ENCODE data around the gene XRCC3. TPM values are rescaled to one million over a fixed set of nuclear protein-coding genes. Genes with fewer than 3 reads are reported as not detected.

Gene XRCC3
- total RNA-seq, 1 experiment from 2014 or later: 36.8 TPM

DNA sequence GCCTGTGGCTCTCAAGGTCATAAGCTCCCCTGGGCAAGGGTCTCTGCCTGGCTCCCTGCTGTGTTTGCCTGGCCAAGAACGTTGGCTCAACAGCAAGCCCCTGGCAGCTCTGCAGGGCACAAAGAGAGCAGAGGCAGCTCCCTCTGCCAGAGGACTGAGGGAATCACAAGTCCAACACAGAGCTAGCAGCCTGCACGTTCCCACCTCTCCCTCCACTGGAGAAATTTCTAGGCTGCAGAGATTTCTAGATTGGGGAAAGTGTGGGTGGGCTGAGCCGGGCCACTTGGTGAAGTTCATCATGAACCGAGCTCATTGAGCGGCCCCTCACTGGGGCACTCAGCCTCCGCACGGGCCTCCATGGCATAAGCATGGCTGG is 20.2 kb upstream of the XRCC3 start:
- CTCF ChIA-PET: interaction anchor here (1.0 kb wide), 2 partner anchors 165 to 359 kb away, joined by 3 read pairs; no protein-coding TSS in a partner anchor
- DNase-seq (ENCODE audit: low read depth, low spot score): no peak
- intact Hi-C loops (cut with micrococcal nuclease; ENCODE audit: unreplicated experiment) (no loop called here), in situ Hi-C loops (cut with HindIII; ENCODE audit: low pct_unique_long_range_greater_than_20kb, low sequenced_read_pairs) (no loop called here)
- no peaks in the 10 kb centered on the region for H3K4me1 ChIP-seq (ENCODE audit: control insufficient read depth, insufficient read depth, low read length)
- no peaks in the 10 kb centered on the region for H3K27me3 ChIP-seq (ENCODE audit: control insufficient read depth, insufficient read depth, low read length)
- H3K4me3 ChIP-seq (ENCODE audit: low read depth in 2 of 2, low read length in 2 of 2): no peak overlapping the region
- no peaks in the 10 kb centered on the region; the same call in 1 of the 2 replicates for H3K36me3 ChIP-seq (ENCODE audit: control insufficient read depth, insufficient read depth, low read length)
- no peaks in the 10 kb centered on the region for H3K9me3 ChIP-seq (ENCODE audit: control insufficient read depth, insufficient read depth, low read depth, low read length)
- BruUV-seq (replicated peaks): no TSS peak
- POLR2A ChIA-PET: no interaction called here
- TF ChIP-seq, protein P1, sequence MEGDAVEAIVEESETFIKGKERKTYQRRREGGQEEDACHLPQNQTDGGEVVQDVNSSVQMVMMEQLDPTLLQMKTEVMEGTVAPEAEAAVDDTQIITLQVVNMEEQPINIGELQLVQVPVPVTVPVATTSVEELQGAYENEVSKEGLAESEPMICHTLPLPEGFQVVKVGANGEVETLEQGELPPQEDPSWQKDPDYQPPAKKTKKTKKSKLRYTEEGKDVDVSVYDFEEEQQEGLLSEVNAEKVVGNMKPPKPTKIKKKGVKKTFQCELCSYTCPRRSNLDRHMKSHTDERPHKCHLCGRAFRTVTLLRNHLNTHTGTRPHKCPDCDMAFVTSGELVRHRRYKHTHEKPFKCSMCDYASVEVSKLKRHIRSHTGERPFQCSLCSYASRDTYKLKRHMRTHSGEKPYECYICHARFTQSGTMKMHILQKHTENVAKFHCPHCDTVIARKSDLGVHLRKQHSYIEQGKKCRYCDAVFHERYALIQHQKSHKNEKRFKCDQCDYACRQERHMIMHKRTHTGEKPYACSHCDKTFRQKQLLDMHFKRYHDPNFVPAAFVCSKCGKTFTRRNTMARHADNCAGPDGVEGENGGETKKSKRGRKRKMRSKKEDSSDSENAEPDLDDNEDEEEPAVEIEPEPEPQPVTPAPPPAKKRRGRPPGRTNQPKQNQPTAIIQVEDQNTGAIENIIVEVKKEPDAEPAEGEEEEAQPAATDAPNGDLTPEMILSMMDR (IDR thresholded peaks at IDR 0.05): no peak
- TF ChIP-seq, protein P2, sequence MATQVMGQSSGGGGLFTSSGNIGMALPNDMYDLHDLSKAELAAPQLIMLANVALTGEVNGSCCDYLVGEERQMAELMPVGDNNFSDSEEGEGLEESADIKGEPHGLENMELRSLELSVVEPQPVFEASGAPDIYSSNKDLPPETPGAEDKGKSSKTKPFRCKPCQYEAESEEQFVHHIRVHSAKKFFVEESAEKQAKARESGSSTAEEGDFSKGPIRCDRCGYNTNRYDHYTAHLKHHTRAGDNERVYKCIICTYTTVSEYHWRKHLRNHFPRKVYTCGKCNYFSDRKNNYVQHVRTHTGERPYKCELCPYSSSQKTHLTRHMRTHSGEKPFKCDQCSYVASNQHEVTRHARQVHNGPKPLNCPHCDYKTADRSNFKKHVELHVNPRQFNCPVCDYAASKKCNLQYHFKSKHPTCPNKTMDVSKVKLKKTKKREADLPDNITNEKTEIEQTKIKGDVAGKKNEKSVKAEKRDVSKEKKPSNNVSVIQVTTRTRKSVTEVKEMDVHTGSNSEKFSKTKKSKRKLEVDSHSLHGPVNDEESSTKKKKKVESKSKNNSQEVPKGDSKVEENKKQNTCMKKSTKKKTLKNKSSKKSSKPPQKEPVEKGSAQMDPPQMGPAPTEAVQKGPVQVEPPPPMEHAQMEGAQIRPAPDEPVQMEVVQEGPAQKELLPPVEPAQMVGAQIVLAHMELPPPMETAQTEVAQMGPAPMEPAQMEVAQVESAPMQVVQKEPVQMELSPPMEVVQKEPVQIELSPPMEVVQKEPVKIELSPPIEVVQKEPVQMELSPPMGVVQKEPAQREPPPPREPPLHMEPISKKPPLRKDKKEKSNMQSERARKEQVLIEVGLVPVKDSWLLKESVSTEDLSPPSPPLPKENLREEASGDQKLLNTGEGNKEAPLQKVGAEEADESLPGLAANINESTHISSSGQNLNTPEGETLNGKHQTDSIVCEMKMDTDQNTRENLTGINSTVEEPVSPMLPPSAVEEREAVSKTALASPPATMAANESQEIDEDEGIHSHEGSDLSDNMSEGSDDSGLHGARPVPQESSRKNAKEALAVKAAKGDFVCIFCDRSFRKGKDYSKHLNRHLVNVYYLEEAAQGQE (IDR thresholded peaks at IDR 0.05; ENCODE audit: insufficient read depth in 1 of 2, low read depth in 2 of 2, low read length in 1 of 2): no peak
- TF ChIP-seq TCF7L2 (IDR thresholded peaks at IDR 0.05; ENCODE audit: low read depth, low read length): no peak
- no peak for TF ChIP-seq POLR2AphosphoS5 (IDR thresholded peaks at IDR 0.05; ENCODE audit: low read depth, low read length)
- no peak for TF ChIP-seq SIN3A (IDR thresholded peaks at IDR 0.05; ENCODE audit: borderline replicate concordance, insufficient read depth, low read depth, low read length)
- no peak for ATAC-seq
- H3K27ac ChIP-seq (ENCODE audit: low read length): no peak overlapping the region

DNA sequence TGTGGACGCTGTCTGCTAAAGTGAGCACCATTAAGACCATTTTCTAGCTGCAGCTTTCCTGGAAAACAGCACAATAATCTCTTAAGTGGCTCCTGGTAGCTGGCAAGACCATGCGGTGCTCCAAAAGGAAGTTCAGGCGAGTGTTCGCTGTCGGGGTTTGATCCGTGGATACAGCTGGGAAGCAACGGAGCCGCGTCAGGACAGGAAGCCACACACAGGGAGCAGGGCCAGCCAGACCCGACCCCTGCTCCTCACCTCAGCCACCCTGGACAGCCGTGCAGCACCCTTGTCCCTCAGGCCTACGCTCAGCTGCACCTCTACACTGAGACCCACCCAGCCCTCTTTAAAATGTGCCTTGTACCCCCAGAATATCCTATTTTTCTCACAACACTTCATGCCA is 19.8 kb upstream of the XRCC3 start:
- Histone ChIP-seq H3K27ac (ENCODE audit: low read length) (no peak overlapping the region), H3K36me3 (ENCODE audit: control insufficient read depth, insufficient read depth, low read length) (no peaks in the 10 kb centered on the region; the same call in 1 of the 2 replicates), H3K4me1 (ENCODE audit: control insufficient read depth, insufficient read depth, low read length) (no peaks in the 10 kb centered on the region), H3K9me3 (ENCODE audit: control insufficient read depth, insufficient read depth, low read depth, low read length) (no peaks in the 10 kb centered on the region), H3K4me3 (ENCODE audit: low read depth in 2 of 2, low read length in 2 of 2) (no peak overlapping the region), H3K27me3 (ENCODE audit: control insufficient read depth, insufficient read depth, low read length) (no peaks in the 10 kb centered on the region)
- POLR2A ChIA-PET: no interaction called here
- intact Hi-C loops (cut with micrococcal nuclease; ENCODE audit: unreplicated experiment): no loop called here
- CTCF ChIA-PET: interaction anchor here (1.0 kb wide), 1 partner anchor 359 kb away, joined by 3 read pairs; no protein-coding TSS in a partner anchor
- no TSS peak for BruUV-seq (replicated peaks)
- no peak for DNase-seq (ENCODE audit: low read depth, low spot score)
- ATAC-seq: no peak
- in situ Hi-C loops (cut with HindIII; ENCODE audit: low pct_unique_long_range_greater_than_20kb, low sequenced_read_pairs): no loop called here
- TF ChIP-seq POLR2AphosphoS5 (IDR thresholded peaks at IDR 0.05; ENCODE audit: low read depth, low read length): no peak
- TF ChIP-seq, protein P1 (IDR thresholded peaks at IDR 0.05): no peak
- TF ChIP-seq SIN3A (IDR thresholded peaks at IDR 0.05; ENCODE audit: borderline replicate concordance, insufficient read depth, low read depth, low read length): no peak
- no peak for TF ChIP-seq TCF7L2 (IDR thresholded peaks at IDR 0.05; ENCODE audit: low read depth, low read length)
- TF ChIP-seq, protein P2 (IDR thresholded peaks at IDR 0.05; ENCODE audit: insufficient read depth in 1 of 2, low read depth in 2 of 2, low read length in 1 of 2): no peak

Measured in Panc1 (cell line).